Measurements from ENCODE around the gene UBXN7. TPM values are rescaled to one million over a fixed set of nuclear protein-coding genes. Genes with fewer than 3 reads are reported as not detected.
"Not testable (repeated sequence)": the region's sequence is repeated elsewhere in the genome, so short reads cannot be mapped to it uniquely, and the experiment has no call there.

Gene UBXN7
- polyA plus RNA-seq, 3 donors: 3.8 to 10.9 (median 4.9) TPM

- 42 to 79% (median 65%) methylated on average over 10 of the region's 10 CpGs for WGBS, 3 donors
- no peak overlapping the region for H3K27ac ChIP-seq (ENCODE audit: low read depth, low read length)
Observed at GRCh38 chr3:196423044-196423781, 9.0 kb downstream of the UBXN7 start.

- 95 to 96% (median 95%) methylated on average over 5 of the region's 5 CpGs for WGBS, 3 donors
- not testable (repeated sequence) for H3K27ac ChIP-seq (ENCODE audit: low read depth, low read length)
Observed at GRCh38 chr3:196421668-196422067, 10.6 kb downstream of the UBXN7 start.

- H3K27ac ChIP-seq (ENCODE audit: low read depth, low read length): no peak overlapping the region
Observed at GRCh38 chr3:196419386-196419785, 12.8 kb downstream of the UBXN7 start.

GRCh38 chr3:196418601-196419000 is 13.6 kb downstream of the UBXN7 start:
- H3K27ac ChIP-seq (ENCODE audit: low read depth, low read length): no peak overlapping the region
- 80 to 97% (median 89%) methylated on average over 6 of the region's 6 CpGs for WGBS, 3 donors

More at GRCh38 chr3:196419386-196419785, 12.8 kb downstream of the UBXN7 start:
- WGBS, 3 donors: 88 to 97% (median 96%) methylated on average over 6 of the region's 6 CpGs

- WGBS, 3 donors: 73 to 88% (median 85%) methylated on average over 3 of the region's 3 CpGs
- H3K27ac ChIP-seq (ENCODE audit: low read depth, low read length): no peak overlapping the region
Observed at GRCh38 chr3:196414469-196414868, 17.8 kb downstream of the UBXN7 start.

GRCh38 chr3:196412704-196413103 is 19.5 kb downstream of the UBXN7 start:
- no peak overlapping the region for H3K27ac ChIP-seq (ENCODE audit: low read depth, low read length)
- 86 to 92% (median 91%) methylated on average over 5 of the region's 5 CpGs for WGBS, 3 donors

- WGBS, 3 donors: 83 to 88% (median 83%) methylated on average over 1 of the region's 1 CpG
- H3K27ac ChIP-seq (ENCODE audit: low read depth, low read length): no peak overlapping the region
Observed at GRCh38 chr3:196409409-196409808, 22.8 kb downstream of the UBXN7 start.

GRCh38 chr3:196408565-196409300 is 23.5 kb downstream of the UBXN7 start:
- 97 to 98% (median 98%) methylated on average over 4 of the region's 4 CpGs for WGBS, 3 donors
- no peak overlapping the region for H3K27ac ChIP-seq (ENCODE audit: low read depth, low read length)

GRCh38 chr3:196406811-196407470 is 25.3 kb downstream of the UBXN7 start:
- no peak overlapping the region for H3K27ac ChIP-seq (ENCODE audit: low read depth, low read length)
- WGBS, 3 donors: 58 to 70% (median 67%) methylated on average over 8 of the region's 8 CpGs

- 53 to 96% (median 93%) methylated on average over 6 of the region's 6 CpGs for WGBS, 3 donors
- no peak overlapping the region for H3K27ac ChIP-seq (ENCODE audit: low read depth, low read length)
Observed at GRCh38 chr3:196400331-196400730, 31.9 kb downstream of the UBXN7 start.

- 64 to 82% (median 77%) methylated on average over 3 of the region's 3 CpGs for WGBS, 3 donors
Observed at GRCh38 chr3:196399485-196399945, 32.7 kb downstream of the UBXN7 start.

GRCh38 chr3:196398782-196399181 is 33.4 kb downstream of the UBXN7 start:
- 82 to 95% (median 90%) methylated on average over 7 of the region's 7 CpGs for WGBS, 3 donors
- no peak overlapping the region for H3K27ac ChIP-seq (ENCODE audit: low read depth, low read length)

More at GRCh38 chr3:196399485-196399945, 32.7 kb downstream of the UBXN7 start:
- no peak overlapping the region for H3K27ac ChIP-seq (ENCODE audit: low read depth, low read length)

- no peak overlapping the region for H3K27ac ChIP-seq (ENCODE audit: low read depth, low read length)
- WGBS, 3 donors: 70 to 78% (median 78%) methylated on average over 3 of the region's 3 CpGs
Observed at GRCh38 chr3:196397941-196398340, 34.3 kb downstream of the UBXN7 start.

GRCh38 chr3:196390116-196390515 is 42.1 kb downstream of the UBXN7 start:
- H3K27ac ChIP-seq (ENCODE audit: low read depth, low read length): no peak overlapping the region
- WGBS, 3 donors: 97 to 100% (median 98%) methylated on average over 3 of the region's 3 CpGs

GRCh38 chr3:196388956-196389355 is 43.3 kb downstream of the UBXN7 start:
- WGBS, 3 donors: 51 to 83% (median 72%) methylated on average over 3 of the region's 3 CpGs
- no peak overlapping the region for H3K27ac ChIP-seq (ENCODE audit: low read depth, low read length)

- H3K27ac ChIP-seq (ENCODE audit: low read depth, low read length): not testable (repeated sequence)
- WGBS, 3 donors: 100% methylated on average over 1 to 2 of the region's 2 CpGs
Observed at GRCh38 chr3:196387941-196388340, 44.3 kb downstream of the UBXN7 start.

- 98 to 99% (median 99%) methylated on average over 3 of the region's 3 CpGs for WGBS, 3 donors
- not testable (repeated sequence) for H3K27ac ChIP-seq (ENCODE audit: low read depth, low read length)
Observed at GRCh38 chr3:196386797-196387196, 45.4 kb downstream of the UBXN7 start.

- H3K27ac ChIP-seq (ENCODE audit: low read depth, low read length): not testable (repeated sequence)
- 91 to 94% (median 93%) methylated on average over 6 of the region's 6 CpGs for WGBS, 3 donors
Observed at GRCh38 chr3:196386034-196386433, 46.2 kb downstream of the UBXN7 start.

- not testable (repeated sequence) for H3K27ac ChIP-seq (ENCODE audit: low read depth, low read length)
- WGBS, 3 donors: 91 to 98% (median 97%) methylated on average over 18 to 25 of the region's 25 CpGs
Observed at GRCh38 chr3:196385446-196385845, 46.8 kb downstream of the UBXN7 start.
